ENCODE measurements around the gene SSTR4.
A peak's percentile ranks its signal among the peaks of the same experiment; 100 is the strongest.

Gene SSTR4

DNA sequence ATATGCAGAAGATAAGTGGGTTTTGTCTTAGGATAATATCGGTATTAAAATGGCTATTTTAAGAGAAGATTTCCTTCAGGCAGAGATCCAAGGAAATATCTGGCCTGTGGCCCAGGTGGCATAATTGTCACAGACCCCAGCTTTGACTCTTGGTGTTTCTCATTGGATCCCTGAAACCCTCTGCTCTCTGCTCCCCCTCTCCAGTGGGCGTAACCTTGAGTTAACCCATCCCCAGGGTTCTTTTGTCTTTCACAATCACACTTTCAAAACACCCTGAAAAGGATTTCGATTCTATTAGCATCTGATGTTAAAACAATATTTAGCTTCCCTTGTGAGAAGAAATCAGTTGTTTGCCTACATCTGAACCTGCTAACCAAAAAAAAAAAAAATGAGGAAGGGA lies 7.2 kb downstream of the SSTR4 start:
- no peak for DNase-seq (ENCODE audit: low spot score)

DNA sequence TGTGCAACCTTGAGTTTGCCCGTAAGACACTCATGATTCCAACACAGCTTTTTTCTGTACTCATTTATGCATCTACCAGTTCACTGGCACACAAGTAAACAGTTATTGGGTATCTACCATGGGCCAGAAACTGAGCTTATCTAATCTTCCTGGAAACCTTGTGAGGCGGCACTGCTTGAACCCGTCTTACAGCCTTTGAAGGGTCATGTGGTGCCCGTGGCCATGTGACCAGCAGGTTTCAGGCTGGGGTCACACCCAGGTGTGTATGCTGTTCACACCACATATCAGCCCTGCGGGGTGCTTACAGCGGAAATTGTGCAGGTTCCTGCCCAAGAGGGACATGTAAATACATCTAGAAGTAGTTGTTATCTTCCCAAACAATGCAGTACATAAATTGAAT lies 8.3 kb downstream of the SSTR4 start:
- no peak for DNase-seq (ENCODE audit: low spot score)

DNA sequence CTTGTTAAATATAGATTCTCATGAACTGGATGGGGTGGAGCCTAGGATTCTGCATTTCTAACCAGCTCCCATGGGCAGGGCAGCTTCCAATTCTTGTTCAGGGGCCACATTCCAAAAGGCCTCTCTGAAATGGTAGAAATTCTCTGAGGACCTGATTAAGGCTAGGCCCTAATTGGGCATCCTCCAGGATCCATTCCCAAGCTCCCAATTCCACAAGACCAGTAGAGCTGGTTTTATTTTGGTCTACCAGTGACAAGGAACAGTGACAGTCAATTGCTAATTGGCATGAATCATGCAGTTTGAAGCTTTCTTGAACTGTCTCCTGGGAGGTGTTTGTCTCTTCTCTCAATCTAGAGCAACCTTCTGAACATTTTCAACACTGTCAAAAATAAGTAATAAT lies 11.3 kb downstream of the SSTR4 start:
- DNase-seq (ENCODE audit: low spot score), result no peak

GRCh38 chr20:23047001-23047737 lies 12.1 kb downstream of the SSTR4 start:
- no peak for DNase-seq (ENCODE audit: low spot score)

DNA sequence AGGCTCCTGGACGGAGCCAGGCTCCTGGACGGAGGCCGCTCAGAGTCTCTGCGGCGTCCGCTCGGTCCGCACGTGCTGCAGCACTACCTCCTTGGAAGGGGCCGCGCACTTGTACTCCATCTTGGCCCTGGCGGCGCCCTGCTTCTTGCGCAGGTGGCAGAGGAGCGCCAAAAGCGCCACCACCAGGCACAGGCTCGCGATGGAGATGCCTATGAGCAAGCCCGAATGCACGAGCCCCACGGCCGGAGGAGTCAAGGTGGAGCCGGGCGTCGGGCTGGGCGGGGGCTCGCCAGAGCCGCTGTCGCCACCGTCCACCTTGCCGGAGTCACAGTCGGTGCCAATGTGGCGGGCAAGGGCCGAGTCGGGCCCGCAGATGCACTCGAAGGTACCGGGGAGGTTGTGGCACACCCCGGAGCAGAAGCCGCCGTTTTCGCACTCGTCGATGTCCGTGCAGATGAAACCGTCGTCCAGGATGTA lies 12.7 kb downstream of the SSTR4 start:
- no peak for DNase-seq (ENCODE audit: low spot score)

DNA sequence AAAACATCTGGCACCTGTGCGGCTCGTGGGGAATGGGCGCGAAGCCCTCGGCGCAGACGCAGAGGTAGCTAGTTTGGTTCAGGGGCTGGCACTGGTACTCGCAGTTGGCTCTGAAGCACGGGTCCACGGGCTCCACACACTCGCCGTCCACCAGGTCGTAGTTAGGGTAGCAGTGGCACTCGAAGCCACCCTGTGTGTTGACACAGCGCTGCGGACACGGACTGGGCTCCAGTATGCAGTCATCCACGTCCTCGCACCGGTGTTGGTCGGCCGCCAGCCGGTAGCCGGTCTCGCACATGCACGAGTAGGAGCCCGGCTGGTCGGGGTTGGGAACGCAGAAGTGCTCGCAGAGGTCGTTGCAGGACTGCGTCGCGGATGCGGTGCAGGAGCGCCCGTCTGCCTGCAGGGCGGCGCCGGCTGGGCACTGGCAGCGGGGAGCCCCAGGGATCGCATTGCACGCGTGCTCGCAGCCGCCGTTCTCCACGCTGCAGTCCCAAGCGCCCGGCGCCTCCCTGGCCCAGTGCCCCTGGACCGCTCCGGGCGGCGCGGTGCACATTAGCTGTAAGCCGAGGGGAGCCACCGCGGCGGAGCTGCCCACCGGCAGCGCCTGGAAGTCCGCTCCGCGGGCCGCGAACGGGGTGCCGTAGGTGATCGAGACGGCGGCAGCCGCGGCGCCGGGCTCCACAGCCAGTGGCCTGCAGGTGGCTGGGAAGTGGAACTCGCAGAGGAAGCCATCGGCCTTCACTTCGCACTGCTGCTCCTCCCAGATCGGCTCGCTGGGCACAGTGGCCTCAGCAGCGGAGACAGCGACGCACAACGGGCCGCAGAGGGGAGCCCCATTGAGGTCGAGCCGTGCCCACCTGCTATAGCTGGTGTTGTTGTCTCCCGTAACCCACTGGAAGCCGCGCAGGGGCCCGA lies 13.4 kb downstream of the SSTR4 start:
- no peak for DNase-seq (ENCODE audit: low spot score)

GRCh38 chr20:23049201-23050075 lies 14.3 kb downstream of the SSTR4 start, which contains the start of gene THBD:
Gene THBD, minus strand, starts transcription at chr20:23049672. Its CDS starts 168 bp downstream, at chr20:23049504.
- DNase-seq (ENCODE audit: low spot score), result no peak

DNA sequence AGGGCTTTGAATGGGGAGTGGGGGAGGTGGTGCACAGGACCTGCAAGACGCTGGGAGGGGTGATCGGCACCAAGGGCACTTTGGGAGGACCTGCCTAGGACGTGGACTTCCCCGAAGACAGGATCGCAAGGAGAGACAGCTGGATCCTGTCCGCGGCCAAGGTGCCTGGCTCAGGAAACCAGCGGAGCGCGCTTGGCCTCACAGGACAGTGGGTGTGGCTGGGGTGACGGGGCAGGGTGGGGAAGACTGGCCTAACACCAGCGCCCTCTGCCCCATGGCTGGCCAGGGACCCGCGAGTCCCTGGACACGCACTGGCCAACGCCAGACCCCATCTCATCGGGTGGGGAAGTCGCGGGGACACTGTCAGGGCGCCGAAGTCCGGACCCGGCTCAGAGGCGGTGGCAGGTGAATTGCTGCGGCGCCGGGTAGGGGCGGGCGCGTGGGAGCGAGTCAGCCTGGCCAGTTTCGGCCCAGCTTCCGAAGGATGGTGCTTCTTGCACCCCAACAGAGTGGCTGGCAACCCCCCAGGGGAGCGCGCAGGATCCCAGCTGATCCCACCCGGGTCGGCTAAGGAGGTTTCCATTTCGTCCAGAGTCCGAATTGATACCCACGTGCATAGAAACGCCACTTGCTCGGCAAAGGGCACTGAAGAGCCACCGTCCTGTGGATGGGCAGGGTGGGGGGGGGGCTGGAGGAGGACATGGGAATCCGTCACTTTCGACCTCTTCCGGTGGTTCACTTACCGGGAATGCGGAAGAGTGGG lies 15.1 kb downstream of the SSTR4 start:
- DNase-seq (ENCODE audit: low spot score), result no peak

GRCh38 chr20:23050847-23051627 lies 15.9 kb downstream of the SSTR4 start:
- peak; percentile 59 for DNase-seq (ENCODE audit: low spot score)

GRCh38 chr20:23052904-23053303 lies 17.8 kb downstream of the SSTR4 start:
- DNase-seq (ENCODE audit: low spot score), result no peak

- DNase-seq (ENCODE audit: low spot score), result no peak
These were observed 23.1 kb downstream of the SSTR4 start for GRCh38 chr20:23058240-23058639.

DNA sequence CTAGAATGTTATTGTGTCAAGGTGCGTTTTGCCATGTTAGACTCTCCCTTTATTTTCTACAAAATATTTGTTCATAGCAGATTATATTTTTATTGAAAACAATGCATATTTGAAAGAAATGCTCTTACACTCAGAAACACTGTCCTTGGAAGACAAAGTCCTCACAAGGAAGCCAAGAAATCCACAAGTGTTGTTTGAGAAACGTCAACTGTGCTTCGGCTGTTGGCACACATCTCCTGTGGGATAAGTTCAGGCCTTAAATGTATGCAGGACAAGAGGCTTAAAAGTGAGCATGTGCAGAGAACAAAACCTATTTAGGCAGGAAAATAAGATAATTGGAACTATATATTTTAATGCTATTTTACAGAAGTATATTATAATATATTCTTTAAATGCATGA lies 23.9 kb downstream of the SSTR4 start:
- no peak for DNase-seq (ENCODE audit: low spot score)

GRCh38 chr20:23059846-23060245 lies 24.7 kb downstream of the SSTR4 start:
- DNase-seq (ENCODE audit: low spot score), result no peak

- DNase-seq (ENCODE audit: low spot score), result no peak
These were observed 25.5 kb downstream of the SSTR4 start for GRCh38 chr20:23060629-23061028.

- no peak for DNase-seq (ENCODE audit: low spot score)
These were observed 26.1 kb downstream of the SSTR4 start for GRCh38 chr20:23061262-23061661.

GRCh38 chr20:23061734-23062561 lies 26.8 kb downstream of the SSTR4 start:
- DNase-seq (ENCODE audit: low spot score), result no peak

GRCh38 chr20:23062632-23063031 lies 27.5 kb downstream of the SSTR4 start:
- no peak for DNase-seq (ENCODE audit: low spot score)

- DNase-seq (ENCODE audit: low spot score), result no peak
These were observed 28.1 kb downstream of the SSTR4 start for GRCh38 chr20:23063168-23063567.

DNA sequence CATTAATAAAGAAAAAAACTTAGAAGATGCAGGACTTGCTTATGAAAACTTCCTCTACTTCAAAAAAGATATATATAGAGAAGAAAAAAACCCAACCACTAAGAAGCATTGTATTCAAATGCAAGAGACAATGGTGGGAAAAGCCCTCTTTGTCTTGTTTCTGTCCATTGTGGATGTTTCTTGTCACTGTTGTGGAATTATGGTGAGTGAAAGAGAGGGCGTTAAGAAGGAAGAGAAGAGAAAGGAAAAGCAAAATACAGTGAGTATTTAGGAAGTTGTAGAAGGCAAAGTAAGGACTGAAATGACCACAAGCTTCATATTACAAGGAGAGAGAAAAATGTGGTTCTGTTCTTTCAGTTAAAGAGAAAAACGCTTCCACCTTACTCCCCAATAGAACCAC lies 28.5 kb downstream of the SSTR4 start:
- no peak for DNase-seq (ENCODE audit: low spot score)
